Suprapubic skin (tissue), 4 donors: Measurements from ENCODE around the gene SCAMP4. TPM values are rescaled to one million over a fixed set of nuclear protein-coding genes. Genes with fewer than 3 reads are reported as not detected.

ENCODE experiments used
- DNase-seq, 2 donors: peaks; one replicate each; pipeline ENCODE4 v3.0.0-alpha.2; 2019; ENCODE audit warnings: low spot score in 2 of 2
- H3K27ac ChIP-seq: fragments of 200-600 bp; sonication (generic); one replicate; pipeline ENCODE4 v1.5.1; 2019
- H3K27me3 ChIP-seq: fragments of 200-600 bp; sonication (generic); one replicate; pipeline ENCODE4 v1.5.1; 2019
- H3K36me3 ChIP-seq: fragments of 200-600 bp; sonication (generic); one replicate; pipeline ENCODE4 v1.5.1; 2019
- H3K4me1 ChIP-seq: fragments of 200-600 bp; sonication (generic); one replicate; pipeline ENCODE4 v1.5.1; 2019
- H3K4me3 ChIP-seq: fragments of 200-600 bp; sonication (generic); one replicate; pipeline ENCODE4 v1.5.1; 2019; ENCODE audit warnings: mild to moderate bottlenecking
- H3K9me3 ChIP-seq: fragments of 200-600 bp; sonication (generic); one replicate; pipeline ENCODE4 v1.5.1; 2019
- EP300 ChIP-seq: sonication (generic); formaldehyde crosslinking; IDR thresholded peaks from one replicate; pipeline ENCODE4 v1.6.1; 2017; ENCODE audit warnings: antibody characterized with exemption
- POLR2A ChIP-seq, 2 donors: fragments of 450-650 bp; IDR thresholded peaks; one replicate each; pipeline ENCODE4 v1.6.1; 2017; ENCODE audit warnings: antibody characterized with exemption in 2 of 2, mild to moderate bottlenecking in 2 of 2, moderate library complexity in 2 of 2
- POLR2AphosphoS5 ChIP-seq, 3 donors: sonication (generic); formaldehyde crosslinking; IDR thresholded peaks; one replicate each; pipeline ENCODE4 v1.6.1; 2017; ENCODE audit warnings: antibody characterized with exemption in 3 of 3
- WGBS: methylation state at CpG from one replicate; pipeline ENCODE4 v1.1.5; 2018; 5-methylcytosine and 5-hydroxymethylcytosine counted together
- total RNA-seq, 4 donors: library from RNA; depleted of rRNA; stranded (reverse); fragments of >200 nt; gene quantifications; one replicate each; pipeline ENCODE4 v1.1.0, GENCODE V29; 2016
- TF ChIP-seq, protein P1 (sequence below), 2 donors: fragments of 200-600 bp in 1 of 2; fragments of 450-650 bp in 1 of 2; sonication (generic) in 1 of 2; IDR thresholded peaks; one replicate each; pipeline ENCODE4 v1.5.1; 2016 to 2019; ENCODE audit warnings: antibody characterized with exemption in 2 of 2, mild to moderate bottlenecking in 1 of 2, moderate library complexity in 1 of 2

SCAMP4 gene
- total RNA-seq, 4 donors from 2014 or later, result 68.1 to 119 (median 103) TPM

DNA sequence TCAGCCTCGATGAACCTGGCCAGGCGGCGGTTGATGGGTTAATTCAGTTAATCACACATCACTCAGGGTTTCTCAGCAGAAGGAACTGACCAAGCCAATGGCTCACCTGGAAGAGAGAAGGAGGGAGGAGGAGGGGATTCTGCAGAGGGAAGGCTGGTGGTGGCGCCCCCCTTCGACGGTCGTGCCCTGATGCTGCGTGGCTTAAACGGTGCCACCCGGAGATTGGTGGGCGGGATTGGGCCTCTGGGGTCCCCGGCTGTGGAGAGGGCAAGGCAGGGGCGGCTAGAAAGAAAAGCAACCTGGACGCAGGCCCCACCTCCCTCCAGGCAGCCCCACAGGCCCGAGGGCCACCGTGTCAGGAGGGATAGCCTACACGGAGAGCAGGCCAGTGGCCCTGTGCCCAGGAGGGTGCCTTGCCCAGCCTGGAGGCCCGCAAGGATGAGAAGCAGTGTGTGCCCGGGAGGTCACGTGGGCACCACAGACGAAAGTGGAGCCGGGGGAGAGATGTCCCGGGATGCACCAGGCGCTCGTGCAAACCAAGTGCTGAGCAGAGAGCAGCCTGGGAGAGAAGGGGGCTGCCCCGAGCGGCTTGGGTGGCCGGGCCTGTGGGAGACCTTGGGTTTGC lies 51.8 kb downstream of the SCAMP4 start:
- Histone ChIP-seq H3K36me3 (peaks cover 4% of the 10 kb centered on the region), H3K4me1 (peaks cover 13% of the 10 kb centered on the region), H3K4me3 (no peak overlapping the region), H3K9me3 (no peaks in the 10 kb centered on the region), H3K27me3 (no peaks in the 10 kb centered on the region), H3K27ac (no peak overlapping the region)
- TF ChIP-seq POLR2A (IDR thresholded peaks at IDR 0.05), result no peak
- TF ChIP-seq POLR2AphosphoS5 (IDR thresholded peaks at IDR 0.05), result no peak
- TF ChIP-seq, protein P1, sequence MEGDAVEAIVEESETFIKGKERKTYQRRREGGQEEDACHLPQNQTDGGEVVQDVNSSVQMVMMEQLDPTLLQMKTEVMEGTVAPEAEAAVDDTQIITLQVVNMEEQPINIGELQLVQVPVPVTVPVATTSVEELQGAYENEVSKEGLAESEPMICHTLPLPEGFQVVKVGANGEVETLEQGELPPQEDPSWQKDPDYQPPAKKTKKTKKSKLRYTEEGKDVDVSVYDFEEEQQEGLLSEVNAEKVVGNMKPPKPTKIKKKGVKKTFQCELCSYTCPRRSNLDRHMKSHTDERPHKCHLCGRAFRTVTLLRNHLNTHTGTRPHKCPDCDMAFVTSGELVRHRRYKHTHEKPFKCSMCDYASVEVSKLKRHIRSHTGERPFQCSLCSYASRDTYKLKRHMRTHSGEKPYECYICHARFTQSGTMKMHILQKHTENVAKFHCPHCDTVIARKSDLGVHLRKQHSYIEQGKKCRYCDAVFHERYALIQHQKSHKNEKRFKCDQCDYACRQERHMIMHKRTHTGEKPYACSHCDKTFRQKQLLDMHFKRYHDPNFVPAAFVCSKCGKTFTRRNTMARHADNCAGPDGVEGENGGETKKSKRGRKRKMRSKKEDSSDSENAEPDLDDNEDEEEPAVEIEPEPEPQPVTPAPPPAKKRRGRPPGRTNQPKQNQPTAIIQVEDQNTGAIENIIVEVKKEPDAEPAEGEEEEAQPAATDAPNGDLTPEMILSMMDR (IDR thresholded peaks at IDR 0.05), result no peak
- TF ChIP-seq EP300, result no peak
- no peak for DNase-seq
- WGBS, result 90% methylated on average over 16 of the region's 28 CpGs

DNA sequence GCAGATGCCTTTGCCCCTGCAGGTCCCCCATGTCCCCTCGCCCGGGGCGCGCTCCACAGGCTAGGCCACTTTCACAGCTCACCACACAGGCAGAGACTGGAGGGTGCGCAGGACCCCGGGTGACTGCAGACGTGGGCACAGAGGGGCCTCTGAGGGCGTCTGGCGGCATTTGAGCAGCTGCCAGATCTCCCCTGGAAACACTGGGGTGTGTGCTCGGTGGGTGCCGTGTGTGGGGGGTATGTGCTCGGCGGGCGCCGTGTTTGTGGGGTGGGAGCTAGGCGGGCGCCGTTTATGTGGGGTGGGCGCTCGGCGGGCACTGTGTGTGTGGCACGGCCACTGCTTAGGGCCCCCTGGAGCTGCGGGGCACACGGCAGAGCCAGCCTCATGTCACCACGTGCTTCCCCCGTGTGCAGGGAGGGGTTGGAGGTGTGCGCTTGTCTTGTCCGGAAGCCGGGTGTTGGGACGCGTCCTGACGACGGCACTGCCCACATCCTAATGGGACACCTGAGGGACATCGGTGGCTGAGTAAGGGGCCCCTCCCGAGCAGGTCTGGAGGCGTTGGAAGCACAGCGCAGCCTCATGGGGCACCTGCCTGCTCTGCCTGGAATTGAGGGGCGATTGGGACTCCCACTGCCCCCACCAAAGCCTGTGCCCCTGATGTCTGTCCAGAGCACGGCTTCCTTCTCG lies 52.5 kb downstream of the SCAMP4 start:
- DNase-seq, result no peak
- H3K27ac ChIP-seq, result no peak overlapping the region
- no peaks in the 10 kb centered on the region for H3K27me3 ChIP-seq
- H3K36me3 ChIP-seq, result peaks cover 4% of the 10 kb centered on the region
- no peak overlapping the region for H3K4me3 ChIP-seq
- 80% methylated on average over 26 of the region's 40 CpGs for WGBS
- peaks cover 13% of the 10 kb centered on the region for H3K4me1 ChIP-seq
- TF ChIP-seq, protein P1 (IDR thresholded peaks at IDR 0.05), result no peak
- TF ChIP-seq POLR2A (IDR thresholded peaks at IDR 0.05) (no peak), POLR2AphosphoS5 (IDR thresholded peaks at IDR 0.05) (no peak), EP300 (no peak)
- no peaks in the 10 kb centered on the region for H3K9me3 ChIP-seq

DNA sequence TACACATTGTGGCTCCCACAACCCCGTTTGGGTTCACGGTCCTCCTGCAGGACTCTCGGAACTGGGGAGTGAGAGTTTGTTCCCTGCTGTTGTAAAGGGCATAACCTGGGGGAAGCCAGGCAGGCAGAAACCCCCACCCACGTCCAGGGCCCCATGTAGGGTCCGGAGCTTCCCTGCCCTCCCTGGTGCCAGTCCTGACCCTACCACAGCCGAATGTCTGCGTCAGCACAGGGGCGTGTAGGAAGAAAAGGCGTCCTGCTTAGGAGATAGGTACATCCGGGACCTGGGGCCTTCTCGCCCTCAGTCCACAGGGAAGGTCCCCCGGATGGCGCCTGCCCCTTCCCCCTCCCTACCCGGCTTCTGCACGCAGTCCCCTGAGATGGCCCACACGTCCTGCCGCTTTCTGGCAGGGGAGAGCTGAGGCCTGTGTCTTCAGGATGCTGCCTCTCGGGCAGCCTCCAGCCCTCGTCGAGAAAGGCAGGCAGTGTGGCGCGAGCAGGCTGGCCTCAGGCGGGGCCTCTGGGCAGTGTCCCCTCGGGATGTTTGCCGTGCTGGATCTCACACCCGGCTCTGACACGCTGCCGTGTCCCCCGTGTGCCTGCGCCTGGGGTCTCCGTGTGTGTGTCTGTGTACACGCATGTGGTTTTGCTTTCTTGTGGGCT lies 54.9 kb downstream of the SCAMP4 start:
- no peak for DNase-seq
- H3K27ac ChIP-seq, result no peak overlapping the region
- TF ChIP-seq POLR2AphosphoS5 (IDR thresholded peaks at IDR 0.05) (no peak), EP300 (no peak), POLR2A (IDR thresholded peaks at IDR 0.05) (no peak)
- TF ChIP-seq, protein P1 (IDR thresholded peaks at IDR 0.05), result no peak
- 95% methylated on average over 31 of the region's 32 CpGs for WGBS
- no peaks in the 10 kb centered on the region for H3K27me3 ChIP-seq
- H3K36me3 ChIP-seq, result peaks cover 6% of the 10 kb centered on the region
- H3K4me3 ChIP-seq, result no peak overlapping the region
- H3K9me3 ChIP-seq, result no peaks in the 10 kb centered on the region
- H3K4me1 ChIP-seq, result peaks cover 9% of the 10 kb centered on the region

DNA sequence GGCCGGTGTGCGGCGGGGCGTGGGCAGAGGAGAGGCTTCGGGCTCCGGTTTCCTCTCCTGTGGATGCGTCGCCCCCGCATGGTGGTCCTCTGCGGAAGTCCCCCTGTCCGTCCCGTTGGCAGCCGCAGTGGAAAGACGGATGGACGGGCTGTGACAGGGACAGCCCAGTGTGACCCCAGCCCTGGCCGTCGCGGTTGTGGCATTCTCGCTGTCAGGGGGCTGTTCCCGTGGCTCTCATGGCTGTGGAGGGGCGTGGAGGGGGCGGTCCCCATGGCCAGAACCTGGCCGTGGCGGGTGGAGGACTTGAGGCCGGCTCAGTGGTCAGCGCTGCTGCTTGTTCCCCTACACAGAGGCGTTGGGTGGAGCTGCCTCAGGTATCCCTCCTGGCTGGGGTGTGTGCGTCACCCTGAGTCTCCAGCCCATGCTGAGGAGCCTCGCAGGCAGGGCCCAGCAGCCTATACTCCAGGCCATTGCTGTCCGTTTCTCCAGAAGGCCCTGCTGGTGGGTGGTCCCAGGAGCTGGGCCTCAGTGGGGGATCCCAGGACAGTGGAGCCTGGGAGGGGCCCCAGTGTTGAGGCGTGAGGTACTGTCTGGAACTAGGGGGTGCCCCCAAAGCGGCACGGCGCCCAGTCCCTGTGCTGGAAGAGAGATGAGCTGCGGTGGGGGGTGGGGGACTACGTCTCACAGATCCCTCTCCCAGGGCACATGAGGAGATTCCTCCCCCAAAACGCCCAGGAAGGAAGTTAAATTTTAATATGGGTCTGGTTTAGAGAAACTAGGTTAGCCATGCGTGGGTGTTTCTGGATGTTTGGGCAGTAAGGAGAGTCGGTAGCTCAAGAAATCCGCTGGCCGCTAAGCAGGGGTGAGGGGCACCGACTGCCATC lies 56.0 kb downstream of the SCAMP4 start:
- 89% methylated on average over 16 of the region's 42 CpGs for WGBS
- H3K36me3 ChIP-seq, result peaks cover 6% of the 10 kb centered on the region
- no peak for DNase-seq
- H3K9me3 ChIP-seq, result no peaks in the 10 kb centered on the region
- no peak overlapping the region for H3K4me3 ChIP-seq
- H3K4me1 ChIP-seq, result no peaks in the 10 kb centered on the region
- H3K27me3 ChIP-seq, result no peaks in the 10 kb centered on the region
- no peak for TF ChIP-seq POLR2AphosphoS5 (IDR thresholded peaks at IDR 0.05)
- TF ChIP-seq EP300, result no peak
- TF ChIP-seq, protein P1 (IDR thresholded peaks at IDR 0.05), result no peak
- no peak for TF ChIP-seq POLR2A (IDR thresholded peaks at IDR 0.05)
- H3K27ac ChIP-seq, result no peak overlapping the region
